Measurements from ENCODE around the gene PRDM12.

DNA sequence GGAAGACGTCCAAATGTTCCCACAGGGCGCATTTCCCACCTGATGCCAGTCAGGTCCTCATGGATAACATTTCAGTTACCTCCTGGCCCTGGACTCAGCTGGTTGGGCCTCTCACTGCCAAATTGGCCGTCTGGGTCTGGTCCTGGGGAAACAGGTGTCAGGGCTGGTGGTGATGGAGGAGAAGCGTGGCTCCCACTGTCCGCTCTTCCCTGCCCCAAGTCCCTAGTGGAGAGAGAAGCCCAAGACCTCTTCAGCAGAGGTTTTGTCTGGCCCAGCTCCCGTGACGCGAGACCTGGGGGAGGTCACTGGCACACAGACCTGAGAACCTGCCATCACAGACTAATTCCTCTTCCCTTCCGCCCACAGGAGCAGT is 27.8 kb upstream of the PRDM12 start:
- TF ChIP-seq YY1 (IDR thresholded peaks at IDR 0.05; ENCODE audit: low read depth), result no peak
- no peak for TF ChIP-seq JUND (IDR thresholded peaks at IDR 0.05)
- TF ChIP-seq, protein P1, sequence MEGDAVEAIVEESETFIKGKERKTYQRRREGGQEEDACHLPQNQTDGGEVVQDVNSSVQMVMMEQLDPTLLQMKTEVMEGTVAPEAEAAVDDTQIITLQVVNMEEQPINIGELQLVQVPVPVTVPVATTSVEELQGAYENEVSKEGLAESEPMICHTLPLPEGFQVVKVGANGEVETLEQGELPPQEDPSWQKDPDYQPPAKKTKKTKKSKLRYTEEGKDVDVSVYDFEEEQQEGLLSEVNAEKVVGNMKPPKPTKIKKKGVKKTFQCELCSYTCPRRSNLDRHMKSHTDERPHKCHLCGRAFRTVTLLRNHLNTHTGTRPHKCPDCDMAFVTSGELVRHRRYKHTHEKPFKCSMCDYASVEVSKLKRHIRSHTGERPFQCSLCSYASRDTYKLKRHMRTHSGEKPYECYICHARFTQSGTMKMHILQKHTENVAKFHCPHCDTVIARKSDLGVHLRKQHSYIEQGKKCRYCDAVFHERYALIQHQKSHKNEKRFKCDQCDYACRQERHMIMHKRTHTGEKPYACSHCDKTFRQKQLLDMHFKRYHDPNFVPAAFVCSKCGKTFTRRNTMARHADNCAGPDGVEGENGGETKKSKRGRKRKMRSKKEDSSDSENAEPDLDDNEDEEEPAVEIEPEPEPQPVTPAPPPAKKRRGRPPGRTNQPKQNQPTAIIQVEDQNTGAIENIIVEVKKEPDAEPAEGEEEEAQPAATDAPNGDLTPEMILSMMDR (IDR thresholded peaks at IDR 0.05), result no peak
- no peak for TF ChIP-seq EZH2phosphoT487 (IDR thresholded peaks at IDR 0.05; ENCODE audit: borderline replicate concordance, low read depth)
- TF ChIP-seq POLR2AphosphoS5 (IDR thresholded peaks at IDR 0.05; ENCODE audit: low read depth, low read length), result no peak
- TF ChIP-seq, protein P2, sequence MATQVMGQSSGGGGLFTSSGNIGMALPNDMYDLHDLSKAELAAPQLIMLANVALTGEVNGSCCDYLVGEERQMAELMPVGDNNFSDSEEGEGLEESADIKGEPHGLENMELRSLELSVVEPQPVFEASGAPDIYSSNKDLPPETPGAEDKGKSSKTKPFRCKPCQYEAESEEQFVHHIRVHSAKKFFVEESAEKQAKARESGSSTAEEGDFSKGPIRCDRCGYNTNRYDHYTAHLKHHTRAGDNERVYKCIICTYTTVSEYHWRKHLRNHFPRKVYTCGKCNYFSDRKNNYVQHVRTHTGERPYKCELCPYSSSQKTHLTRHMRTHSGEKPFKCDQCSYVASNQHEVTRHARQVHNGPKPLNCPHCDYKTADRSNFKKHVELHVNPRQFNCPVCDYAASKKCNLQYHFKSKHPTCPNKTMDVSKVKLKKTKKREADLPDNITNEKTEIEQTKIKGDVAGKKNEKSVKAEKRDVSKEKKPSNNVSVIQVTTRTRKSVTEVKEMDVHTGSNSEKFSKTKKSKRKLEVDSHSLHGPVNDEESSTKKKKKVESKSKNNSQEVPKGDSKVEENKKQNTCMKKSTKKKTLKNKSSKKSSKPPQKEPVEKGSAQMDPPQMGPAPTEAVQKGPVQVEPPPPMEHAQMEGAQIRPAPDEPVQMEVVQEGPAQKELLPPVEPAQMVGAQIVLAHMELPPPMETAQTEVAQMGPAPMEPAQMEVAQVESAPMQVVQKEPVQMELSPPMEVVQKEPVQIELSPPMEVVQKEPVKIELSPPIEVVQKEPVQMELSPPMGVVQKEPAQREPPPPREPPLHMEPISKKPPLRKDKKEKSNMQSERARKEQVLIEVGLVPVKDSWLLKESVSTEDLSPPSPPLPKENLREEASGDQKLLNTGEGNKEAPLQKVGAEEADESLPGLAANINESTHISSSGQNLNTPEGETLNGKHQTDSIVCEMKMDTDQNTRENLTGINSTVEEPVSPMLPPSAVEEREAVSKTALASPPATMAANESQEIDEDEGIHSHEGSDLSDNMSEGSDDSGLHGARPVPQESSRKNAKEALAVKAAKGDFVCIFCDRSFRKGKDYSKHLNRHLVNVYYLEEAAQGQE (IDR thresholded peaks at IDR 0.05; ENCODE audit: low read depth, low read length), result no peak
- no peak for TF ChIP-seq FOXM1 (IDR thresholded peaks at IDR 0.05; ENCODE audit: low read depth)
- TF ChIP-seq, protein P3, sequence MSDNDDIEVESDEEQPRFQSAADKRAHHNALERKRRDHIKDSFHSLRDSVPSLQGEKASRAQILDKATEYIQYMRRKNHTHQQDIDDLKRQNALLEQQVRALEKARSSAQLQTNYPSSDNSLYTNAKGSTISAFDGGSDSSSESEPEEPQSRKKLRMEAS (IDR thresholded peaks at IDR 0.05; ENCODE audit: low read depth), result no peak

Data from SK-N-SH (cell line).